H9 (cell line): ENCODE measurements around the gene FGF11. TPM values are rescaled to one million over a fixed set of nuclear protein-coding genes. Genes with fewer than 3 reads are reported as not detected.

Experiments used
- DNase-seq: peaks from one replicate; pipeline ENCODE4 v3.0.0-alpha.2; 2017
- H2AFZ ChIP-seq: one replicate; pipeline ENCODE4 v1.6.1; 2013; ENCODE audit warnings: mild to moderate bottlenecking, low read length, control low read depth, moderate library complexity
- H2AK5ac ChIP-seq: 2 replicates; pipeline ENCODE4 v1.6.1; 2013; ENCODE audit warnings: low read length, control low read depth, mixed read lengths; ENCODE audit not compliant: insufficient read length
- H2BK120ac ChIP-seq: one replicate; pipeline ENCODE4 v1.6.1; 2013; ENCODE audit warnings: low read depth, mild to moderate bottlenecking, low read length, control low read depth, inconsistent platforms; ENCODE audit not compliant: poor library complexity, severe bottlenecking
- H2BK12ac ChIP-seq: 2 replicates; pipeline ENCODE4 v1.6.1; 2013; ENCODE audit warnings: low read length, control low read depth, mixed read lengths, low read depth; ENCODE audit not compliant: insufficient read length
- H2BK15ac ChIP-seq: 2 replicates; pipeline ENCODE4 v1.6.1; 2013; ENCODE audit warnings: low read depth, low read length, control low read depth
- H2BK20ac ChIP-seq: one replicate; pipeline ENCODE4 v1.6.1; 2013; ENCODE audit warnings: low read depth, mild to moderate bottlenecking, low read length, control low read depth, inconsistent platforms; ENCODE audit not compliant: poor library complexity, severe bottlenecking
- H2BK5ac ChIP-seq: 2 replicates; pipeline ENCODE4 v1.6.1; 2013; ENCODE audit warnings: low read length, control low read depth, mixed read lengths; ENCODE audit not compliant: insufficient read length
- H3K14ac ChIP-seq: 2 replicates; pipeline ENCODE4 v1.6.1; 2013; ENCODE audit warnings: low read length, control low read depth; ENCODE audit not compliant: insufficient read depth
- H3K18ac ChIP-seq: 2 replicates; pipeline ENCODE4 v1.6.1; 2013; ENCODE audit warnings: low read depth, mild to moderate bottlenecking, mixed read lengths, low read length, control low read depth; ENCODE audit not compliant: insufficient read length
- H3K23ac ChIP-seq: 2 replicates; pipeline ENCODE4 v1.6.1; 2013; ENCODE audit warnings: low read length, control low read depth, mixed read lengths, low read depth; ENCODE audit not compliant: insufficient read length
- H3K23me2 ChIP-seq: 2 replicates; pipeline ENCODE4 v1.6.1; 2013; ENCODE audit warnings: low read depth, mild to moderate bottlenecking, mixed read lengths, low read length, control low read depth; ENCODE audit not compliant: insufficient read length, poor library complexity, severe bottlenecking
- H3K27ac ChIP-seq: 2 replicates; pipeline ENCODE4 v1.5.1; 2013; ENCODE audit warnings: low read length, control low read depth, mixed read lengths, low read depth; ENCODE audit not compliant: insufficient read length
- H3K27me3 ChIP-seq: 2 replicates; pipeline ENCODE4 v1.6.1; 2013; ENCODE audit warnings: low read length, control low read depth, inconsistent platforms; ENCODE audit not compliant: insufficient read depth
- H3K4ac ChIP-seq: 2 replicates; pipeline ENCODE4 v1.6.1; 2013; ENCODE audit warnings: low read depth, mild to moderate bottlenecking, control low read depth, inconsistent platforms, low read length, moderate library complexity
- H3K4me1 ChIP-seq: 2 replicates; pipeline ENCODE4 v1.6.1; 2013; ENCODE audit warnings: low read length, control low read depth, inconsistent platforms; ENCODE audit not compliant: insufficient read depth
- H3K4me2 ChIP-seq: 2 replicates; pipeline ENCODE4 v1.6.1; 2013; ENCODE audit warnings: low read length, control low read depth, mixed read lengths; ENCODE audit not compliant: insufficient read length, insufficient read depth
- H3K56ac ChIP-seq: 2 replicates; pipeline ENCODE4 v1.6.1; 2013; ENCODE audit warnings: low read depth, mild to moderate bottlenecking, mixed read lengths, low read length, control low read depth; ENCODE audit not compliant: insufficient read length
- H3K79me1 ChIP-seq: 2 replicates; pipeline ENCODE4 v1.6.1; 2013; ENCODE audit warnings: low read depth, mild to moderate bottlenecking, moderate library complexity, low read length, control low read depth, inconsistent platforms; ENCODE audit not compliant: insufficient read depth, poor library complexity, severe bottlenecking
- H3K79me2 ChIP-seq: 2 replicates; pipeline ENCODE4 v1.6.1; 2013; ENCODE audit warnings: low read length, control low read depth, inconsistent platforms; ENCODE audit not compliant: insufficient read depth
- H3K9ac ChIP-seq: 2 replicates; pipeline ENCODE4 v1.6.1; 2013; ENCODE audit warnings: low read length, control low read depth, mixed read lengths; ENCODE audit not compliant: insufficient read length; ENCODE audit errors: extremely low read depth
- H3K9me3 ChIP-seq: one replicate; pipeline ENCODE4 v1.6.1; 2013; ENCODE audit warnings: low read depth, low read length, inconsistent platforms; ENCODE audit not compliant: control insufficient read depth
- H3T11ph ChIP-seq: one replicate; pipeline ENCODE4 v1.6.1; 2013; ENCODE audit warnings: mild to moderate bottlenecking, low read length, control low read depth, inconsistent platforms
- H4K20me1 ChIP-seq: one replicate; pipeline ENCODE4 v1.6.1; 2013; ENCODE audit not compliant: control insufficient read depth, insufficient read length, insufficient read depth
- H4K5ac ChIP-seq: 2 replicates; pipeline ENCODE4 v1.6.1; 2013; ENCODE audit warnings: low read depth, mild to moderate bottlenecking, mixed read lengths, low read length, control low read depth; ENCODE audit not compliant: insufficient read length
- H4K8ac ChIP-seq: replicated peaks from 2 replicates; pipeline ENCODE4 v1.6.1; 2013; ENCODE audit warnings: low read length, control low read depth, mixed read lengths, low read depth; ENCODE audit not compliant: insufficient read length
- H4K91ac ChIP-seq: 2 replicates; pipeline ENCODE4 v1.6.1; 2013; ENCODE audit warnings: low read depth, mild to moderate bottlenecking, moderate library complexity, mixed read lengths, low read length, control low read depth; ENCODE audit not compliant: insufficient read length
- H3K27ac Mint-ChIP-seq, 3 experiments: 2 replicates in 2 of 3; 3 replicates in 1 of 3; pipeline ENCODE4 v1.8.0; 2020 to 2021; ENCODE audit warnings: mixed read lengths in 3 of 3, mild to moderate bottlenecking in 1 of 3, moderate library complexity in 1 of 3
- H3K27me3 Mint-ChIP-seq: 2 replicates; pipeline ENCODE4 v1.8.0; 2021; ENCODE audit warnings: low read depth, mild to moderate bottlenecking, moderate library complexity, mixed read lengths
- H3K36me3 Mint-ChIP-seq, 3 experiments: 2 replicates in 2 of 3; 3 replicates in 1 of 3; pipeline ENCODE4 v1.8.0; 2020 to 2021; ENCODE audit warnings: low read depth in 3 of 3, mixed read lengths in 3 of 3; ENCODE audit not compliant: insufficient read depth in 1 of 3
- H3K4me1 Mint-ChIP-seq, 2 experiments: 2 replicates each; pipeline ENCODE4 v1.8.0; 2020; ENCODE audit warnings: mixed read lengths in 2 of 2
- H3K4me3 Mint-ChIP-seq, 2 experiments: 2 replicates in 1 of 2; 3 replicates in 1 of 2; pipeline ENCODE4 v1.8.0; 2020 to 2021; ENCODE audit warnings: mild to moderate bottlenecking in 2 of 2, mixed read lengths in 2 of 2, moderate library complexity in 1 of 2
- H3K9me3 Mint-ChIP-seq, 2 experiments: 2 replicates in 1 of 2; 3 replicates in 1 of 2; pipeline ENCODE4 v1.8.0; 2020; ENCODE audit warnings: mild to moderate bottlenecking in 2 of 2, mixed read lengths in 2 of 2, moderate library complexity in 1 of 2
- WGBS: extraction: QIAGEN DNeasy Blood & Tissue Kit; methylation state at CpG from one replicate; pipeline ENCODE4 v1.1.7; 2013; ENCODE audit warnings: missing lambda C conversion rate, low lambda C conversion rate, mixed read lengths; ENCODE audit not compliant: insufficient read length; ENCODE audit errors: extremely low coverage; 5-methylcytosine and 5-hydroxymethylcytosine counted together
- total RNA-seq: library from RNA; stranded (reverse); gene quantifications from 2 replicates; pipeline ENCODE4 v1.2.1, GENCODE V29; 2021
- TF ChIP-seq, protein P1 (sequence below): fragments of 200-600 bp; sonication (generic); conservative IDR thresholded peaks from 3 replicates; pipeline ENCODE4 v1.8.0; 2021; ENCODE audit warnings: antibody characterized with exemption, mild to moderate bottlenecking

Gene FGF11
- total RNA-seq, 1 experiment from 2014 or later, result 15.2 TPM

DNA sequence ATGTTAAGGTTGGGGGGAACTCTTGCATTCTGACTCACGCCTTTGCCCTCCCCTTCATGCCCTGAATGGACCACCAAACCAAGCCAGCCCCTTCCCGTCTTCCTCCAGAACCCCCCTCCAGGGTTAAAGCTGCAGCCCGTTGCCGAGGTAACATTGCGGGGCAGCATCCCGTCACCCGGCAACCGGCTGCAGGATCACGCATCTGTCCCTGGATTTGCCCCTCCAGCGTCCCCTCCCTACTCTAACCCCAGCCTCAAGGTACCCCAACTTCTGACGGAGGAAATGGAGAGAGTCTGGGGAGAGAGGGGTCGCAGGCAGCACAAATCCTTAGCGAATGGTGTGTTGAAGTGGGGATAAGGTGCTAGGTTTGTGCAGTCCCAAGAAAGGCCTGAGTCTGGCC lies 32.2 kb upstream of the FGF11 start:
- Mint-ChIP-seq H3K27me3 (no peaks in the 10 kb centered on the region), H3K27ac (peak overlapping the region in 1 of 3 experiments; percentile 24; a peak in 2 of 7 replicates), H3K4me3 (peak overlapping the region in 1 of 2 experiments; percentile 96; a peak in 3 of 5 replicates), H3K9me3 (peaks cover 0 to 2% of the 10 kb centered on the region in 2 experiments; a peak in 1 of 5 replicates), H3K4me1 (peaks cover 24 to 32% of the 10 kb centered on the region in 2 experiments), H3K36me3 (peaks cover 16 to 26% (median 25%) of the 10 kb centered on the region in 3 experiments)
- H2BK12ac ChIP-seq, result no peak overlapping the region
- no peak overlapping the region for H2BK5ac ChIP-seq
- H3K4me2 ChIP-seq, result no peak overlapping the region
- DNase-seq, result no peak
- H2BK120ac ChIP-seq, result no peak overlapping the region
- H3K27ac ChIP-seq, result no peak overlapping the region
- no CpG with 5 or more reads among the region's 13 CpGs for WGBS
- no peaks in the 10 kb centered on the region for H3K79me1 ChIP-seq
- no peak overlapping the region for H4K91ac ChIP-seq
- H3K9ac ChIP-seq, result no peak overlapping the region
- H4K5ac ChIP-seq, result no peak overlapping the region
- H3K18ac ChIP-seq, result no peak overlapping the region
- H3T11ph ChIP-seq, result no peak overlapping the region
- no peak overlapping the region for H3K23ac ChIP-seq
- no peak overlapping the region for H3K14ac ChIP-seq
- no peak overlapping the region for H2BK15ac ChIP-seq
- H2AFZ ChIP-seq, result no peak overlapping the region
- TF ChIP-seq, protein P1, sequence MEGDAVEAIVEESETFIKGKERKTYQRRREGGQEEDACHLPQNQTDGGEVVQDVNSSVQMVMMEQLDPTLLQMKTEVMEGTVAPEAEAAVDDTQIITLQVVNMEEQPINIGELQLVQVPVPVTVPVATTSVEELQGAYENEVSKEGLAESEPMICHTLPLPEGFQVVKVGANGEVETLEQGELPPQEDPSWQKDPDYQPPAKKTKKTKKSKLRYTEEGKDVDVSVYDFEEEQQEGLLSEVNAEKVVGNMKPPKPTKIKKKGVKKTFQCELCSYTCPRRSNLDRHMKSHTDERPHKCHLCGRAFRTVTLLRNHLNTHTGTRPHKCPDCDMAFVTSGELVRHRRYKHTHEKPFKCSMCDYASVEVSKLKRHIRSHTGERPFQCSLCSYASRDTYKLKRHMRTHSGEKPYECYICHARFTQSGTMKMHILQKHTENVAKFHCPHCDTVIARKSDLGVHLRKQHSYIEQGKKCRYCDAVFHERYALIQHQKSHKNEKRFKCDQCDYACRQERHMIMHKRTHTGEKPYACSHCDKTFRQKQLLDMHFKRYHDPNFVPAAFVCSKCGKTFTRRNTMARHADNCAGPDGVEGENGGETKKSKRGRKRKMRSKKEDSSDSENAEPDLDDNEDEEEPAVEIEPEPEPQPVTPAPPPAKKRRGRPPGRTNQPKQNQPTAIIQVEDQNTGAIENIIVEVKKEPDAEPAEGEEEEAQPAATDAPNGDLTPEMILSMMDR, result no peak
- H4K8ac ChIP-seq, result no peak overlapping the region
- no peaks in the 10 kb centered on the region for H3K79me2 ChIP-seq
- no peak overlapping the region for H3K4ac ChIP-seq
- no peak overlapping the region for H2AK5ac ChIP-seq
- no peaks in the 10 kb centered on the region for H4K20me1 ChIP-seq
- peaks cover 5% of the 10 kb centered on the region for H3K23me2 ChIP-seq
- H3K56ac ChIP-seq, result no peak overlapping the region
- H2BK20ac ChIP-seq, result no peak overlapping the region
- H3K27me3 ChIP-seq, result no peaks in the 10 kb centered on the region
- no peaks in the 10 kb centered on the region for H3K9me3 ChIP-seq
- H3K4me1 ChIP-seq, result no peaks in the 10 kb centered on the region; the same call in 1 of the 2 replicates
